Smooth muscle cell (in vitro differentiated cells): ENCODE data around the gene ATRN. TPM values are rescaled to one million over a fixed set of nuclear protein-coding genes. Genes with fewer than 3 reads are reported as not detected.

ENCODE experiments used
- DNase-seq: peaks from one replicate; lab custom pipeline; 2025; ENCODE audit not compliant: unreplicated experiment; lab: John Stamatoyannopoulos, UW
- H2AFZ ChIP-seq: fragments of 200-600 bp; sonication (generic); 2 replicates; pipeline ENCODE4 v1.6.0; 2016; ENCODE audit warnings: antibody characterized with exemption, low read depth, mild to moderate bottlenecking
- H3F3A ChIP-seq: fragments of 200-600 bp; sonication (generic); 2 replicates; pipeline ENCODE4 v1.6.0; 2017; ENCODE audit warnings: antibody characterized with exemption, low read depth
- H3K27ac ChIP-seq: fragments of 200-600 bp; sonication (generic); 2 replicates; pipeline ENCODE4 v1.5.1; 2016; ENCODE audit warnings: low read depth, mild to moderate bottlenecking
- H3K27me3 ChIP-seq: fragments of 200-600 bp; sonication (generic); 2 replicates; pipeline ENCODE4 v1.6.1; 2016; ENCODE audit warnings: low read depth, mild to moderate bottlenecking
- H3K36me3 ChIP-seq: fragments of 200-600 bp; sonication (generic); 2 replicates; pipeline ENCODE4 v1.5.1; 2016; ENCODE audit warnings: low read depth
- H3K4me1 ChIP-seq: fragments of 200-600 bp; sonication (generic); 2 replicates; pipeline ENCODE4 v1.5.1; 2016; ENCODE audit warnings: low read depth
- H3K4me2 ChIP-seq: fragments of 200-600 bp; sonication (generic); 2 replicates; pipeline ENCODE4 v1.6.0; 2016; ENCODE audit warnings: mild to moderate bottlenecking
- H3K4me3 ChIP-seq: fragments of 200-600 bp; sonication (generic); 2 replicates; pipeline ENCODE4 v1.5.1; 2016; ENCODE audit warnings: mild to moderate bottlenecking
- H3K79me2 ChIP-seq: fragments of 200-600 bp; sonication (generic); 2 replicates; pipeline ENCODE4 v1.6.0; 2016; ENCODE audit warnings: low read depth, mild to moderate bottlenecking
- H3K9ac ChIP-seq: fragments of 200-600 bp; sonication (generic); 2 replicates; pipeline ENCODE4 v1.6.0; 2016; ENCODE audit warnings: low read depth
- H3K9me3 ChIP-seq: fragments of 200-600 bp; sonication (generic); replicated peaks from 2 replicates; pipeline ENCODE4 v1.5.1; 2016; ENCODE audit warnings: low read depth
- H4K20me1 ChIP-seq: fragments of 200-600 bp; sonication (generic); 2 replicates; pipeline ENCODE4 v1.6.0; 2016; ENCODE audit warnings: low read depth
- WGBS: methylation state at CpG from one replicate; pipeline ENCODE4 v1.1.7; 2016; ENCODE audit warnings: low lambda C conversion rate; 5-methylcytosine and 5-hydroxymethylcytosine counted together
- polyA plus RNA-seq: library from polyadenylated mRNA; unstranded; fragments of >200 nt; fragmentation: Nextera tagmentation; extraction: Ambion mirVana; gene quantifications from 2 replicates; pipeline ENCODE4 v1.2.1, GENCODE V29; 2016
- total RNA-seq: library from RNA; depleted of rRNA; stranded (reverse); fragments of >200 nt; gene quantifications from 2 replicates; pipeline ENCODE4 v1.2.3, GENCODE V29; 2014
- TF ChIP-seq, protein P1 (sequence below): fragments of 200-600 bp; sonication (generic); IDR thresholded peaks from 2 replicates; pipeline ENCODE4 v1.5.1; 2017; ENCODE audit warnings: borderline replicate concordance, mild to moderate bottlenecking, antibody characterized with exemption; ENCODE audit not compliant: insufficient read depth, poor library complexity, severe bottlenecking

The ATRN gene
- total and polyA plus RNA-seq, 2 experiments from 2014 or later: 17.9 to 44.0 TPM

DNA sequence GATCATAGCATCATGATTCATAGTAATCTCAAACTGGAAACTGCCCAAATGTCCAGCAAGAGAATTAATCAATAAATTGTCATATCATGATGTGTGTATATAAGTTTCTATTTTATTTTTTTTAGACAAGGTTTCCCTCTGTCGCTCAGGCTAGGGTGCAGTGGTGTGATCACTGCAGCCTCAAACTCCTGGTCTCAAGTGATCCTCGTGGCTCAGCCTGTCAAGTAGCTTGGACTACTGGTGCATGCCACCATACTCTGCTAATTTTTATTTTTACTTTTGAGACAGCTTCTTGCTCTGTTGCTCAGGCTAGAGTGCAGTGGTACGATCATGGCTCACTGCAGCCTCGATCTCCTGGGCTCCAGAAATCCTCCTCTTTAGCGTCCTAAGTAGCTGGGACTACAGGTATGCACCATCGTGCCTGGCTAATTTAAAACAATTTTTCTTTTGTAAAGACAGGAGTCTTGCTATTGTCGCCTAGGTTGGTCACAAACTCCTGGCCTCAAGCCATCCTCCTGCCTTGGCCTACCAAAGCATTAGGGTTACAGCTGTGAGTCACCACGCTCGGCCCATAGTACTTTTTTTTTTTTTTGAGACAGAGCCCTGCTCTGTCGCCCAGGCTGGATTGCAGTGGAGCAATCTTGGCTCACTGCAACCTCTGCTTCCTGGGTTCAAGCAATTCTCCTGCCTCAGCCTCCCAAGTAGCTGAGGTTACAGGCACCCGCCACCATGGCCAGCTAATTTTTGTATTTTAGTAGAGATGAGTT lies 8.7 kb upstream of the ATRN start:
- Histone ChIP-seq H3K36me3 (no peaks in the 10 kb centered on the region), H3K27me3 (peaks cover 18% of the 10 kb centered on the region), H3K4me3 (no peak overlapping the region), H3K79me2 (no peaks in the 10 kb centered on the region), H3K4me2 (no peak overlapping the region), H3K27ac (no peak overlapping the region), H3F3A (no peaks in the 10 kb centered on the region), H4K20me1 (no peaks in the 10 kb centered on the region), H3K9ac (no peak overlapping the region), H2AFZ (no peak overlapping the region), H3K9me3 (no peaks in the 10 kb centered on the region), H3K4me1 (peaks cover 8% of the 10 kb centered on the region)
- TF ChIP-seq, protein P1, sequence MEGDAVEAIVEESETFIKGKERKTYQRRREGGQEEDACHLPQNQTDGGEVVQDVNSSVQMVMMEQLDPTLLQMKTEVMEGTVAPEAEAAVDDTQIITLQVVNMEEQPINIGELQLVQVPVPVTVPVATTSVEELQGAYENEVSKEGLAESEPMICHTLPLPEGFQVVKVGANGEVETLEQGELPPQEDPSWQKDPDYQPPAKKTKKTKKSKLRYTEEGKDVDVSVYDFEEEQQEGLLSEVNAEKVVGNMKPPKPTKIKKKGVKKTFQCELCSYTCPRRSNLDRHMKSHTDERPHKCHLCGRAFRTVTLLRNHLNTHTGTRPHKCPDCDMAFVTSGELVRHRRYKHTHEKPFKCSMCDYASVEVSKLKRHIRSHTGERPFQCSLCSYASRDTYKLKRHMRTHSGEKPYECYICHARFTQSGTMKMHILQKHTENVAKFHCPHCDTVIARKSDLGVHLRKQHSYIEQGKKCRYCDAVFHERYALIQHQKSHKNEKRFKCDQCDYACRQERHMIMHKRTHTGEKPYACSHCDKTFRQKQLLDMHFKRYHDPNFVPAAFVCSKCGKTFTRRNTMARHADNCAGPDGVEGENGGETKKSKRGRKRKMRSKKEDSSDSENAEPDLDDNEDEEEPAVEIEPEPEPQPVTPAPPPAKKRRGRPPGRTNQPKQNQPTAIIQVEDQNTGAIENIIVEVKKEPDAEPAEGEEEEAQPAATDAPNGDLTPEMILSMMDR: no peak
- DNase-seq: no peak
- 68% methylated on average over 11 of the region's 11 CpGs for WGBS

DNA sequence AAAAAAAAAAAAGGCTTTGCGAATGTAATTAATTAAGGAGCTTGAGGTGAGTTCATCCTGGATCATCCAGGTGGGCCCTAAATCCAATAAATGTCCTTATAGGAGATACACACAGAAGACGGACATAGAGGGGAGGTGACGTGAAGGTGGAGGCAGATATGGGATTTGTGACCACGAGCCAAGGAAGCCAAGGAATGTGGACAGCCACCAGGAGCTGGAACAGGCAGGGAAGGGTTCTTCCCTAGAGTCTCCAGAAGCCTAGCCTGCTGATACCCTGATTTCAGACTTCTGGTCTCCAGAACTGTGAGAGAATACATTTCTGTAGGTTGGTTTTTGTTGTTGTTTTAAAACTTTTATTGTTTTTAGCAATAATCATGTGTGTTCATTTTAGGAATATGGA lies 6.7 kb upstream of the ATRN start:
- no peak overlapping the region for H3K4me2 ChIP-seq

GRCh38 chr20:3465301-3465700 lies 5.5 kb upstream of the ATRN start:
- H3K4me2 ChIP-seq: no peak overlapping the region
- no peak overlapping the region for H3K9ac ChIP-seq
- TF ChIP-seq, protein P1: no peak
- H3K4me1 ChIP-seq: peaks cover 11% of the 10 kb centered on the region
- no peak overlapping the region for H3K27ac ChIP-seq
- no peaks in the 10 kb centered on the region for H3F3A ChIP-seq
- no peaks in the 10 kb centered on the region for H3K9me3 ChIP-seq
- no peaks in the 10 kb centered on the region for H3K36me3 ChIP-seq
- no peak for DNase-seq
- no peak overlapping the region for H3K4me3 ChIP-seq
- H4K20me1 ChIP-seq: no peaks in the 10 kb centered on the region
- H3K27me3 ChIP-seq: peaks cover 18% of the 10 kb centered on the region
- 28% methylated on average over 1 of the region's 1 CpG for WGBS
- no peaks in the 10 kb centered on the region for H3K79me2 ChIP-seq
- H2AFZ ChIP-seq: no peak overlapping the region

More for the DNA sequence above, 6.7 kb upstream of the ATRN start:
- DNase-seq: no peak
- no peak overlapping the region for H2AFZ ChIP-seq
- H3K9me3 ChIP-seq: no peaks in the 10 kb centered on the region
- H3K9ac ChIP-seq: no peak overlapping the region
- no peak overlapping the region for H3K4me3 ChIP-seq
- no peaks in the 10 kb centered on the region for H3K36me3 ChIP-seq
- H3K27me3 ChIP-seq: peaks cover 18% of the 10 kb centered on the region
- H3F3A ChIP-seq: no peaks in the 10 kb centered on the region
- WGBS: 79% methylated on average over 4 of the region's 4 CpGs
- TF ChIP-seq, protein P1: no peak
- no peak overlapping the region for H3K27ac ChIP-seq
- no peaks in the 10 kb centered on the region for H3K79me2 ChIP-seq
- peaks cover 8% of the 10 kb centered on the region for H3K4me1 ChIP-seq
- H4K20me1 ChIP-seq: no peaks in the 10 kb centered on the region

DNA sequence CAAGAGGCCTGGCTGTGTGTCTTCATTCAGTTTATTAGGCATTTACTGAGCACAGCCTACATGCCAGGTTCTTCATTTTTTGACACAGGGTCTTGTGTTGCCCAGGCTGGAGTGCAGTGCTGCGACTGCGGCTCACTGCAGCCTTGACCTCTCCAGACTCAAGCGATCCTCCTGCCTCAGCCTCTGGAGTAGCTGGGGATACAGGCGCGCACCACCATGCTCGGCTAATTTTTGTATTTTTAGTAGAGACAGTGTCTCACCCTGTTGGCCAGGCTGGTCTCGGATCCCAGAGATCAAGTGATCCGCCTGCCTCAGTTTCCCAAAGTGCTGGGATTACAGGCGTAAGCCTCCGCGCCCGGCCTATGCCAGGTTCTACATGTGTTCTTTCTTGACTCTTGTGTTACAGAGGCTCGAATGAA lies 601 bp upstream of the ATRN start:
- Histone ChIP-seq H3K4me1 (peaks cover 17% of the 10 kb centered on the region), H4K20me1 (peaks cover 30% of the 10 kb centered on the region), H3K27me3 (peaks cover 11% of the 10 kb centered on the region), H3K9ac (peak overlapping the region; percentile 88), H3K36me3 (no peaks in the 10 kb centered on the region), H3K9me3 (no peaks in the 10 kb centered on the region), H3K27ac (peak overlapping the region; percentile 86), H3K79me2 (peaks cover 36% of the 10 kb centered on the region), H3K4me3 (peak overlapping the region; percentile 92), H3F3A (no peaks in the 10 kb centered on the region), H2AFZ (peak overlapping the region; percentile 95), H3K4me2 (peak overlapping the region; percentile 97)
- WGBS: 63% methylated on average over 13 of the region's 13 CpGs
- TF ChIP-seq, protein P1: no peak
- DNase-seq: no peak
